HG02588 (cell line): Measurements from ENCODE around the gene RNF26.

ENCODE experiments used
- ATAC-seq: cut with Tn5 transposase; IDR thresholded peaks from one replicate; pipeline ENCODE4 v1.9.1; 2021; ENCODE audit warnings: mild to moderate bottlenecking, moderate library complexity; ENCODE audit not compliant: unreplicated experiment

RNF26 gene

GRCh38 chr11:119350302-119350701 is 16.0 kb downstream of the RNF26 start:
- ATAC-seq, result no peak

- ATAC-seq, result no peak
These were observed 16.9 kb downstream of the RNF26 start for GRCh38 chr11:119351232-119351631.

- ATAC-seq, result no peak
These were observed 18.5 kb downstream of the RNF26 start for GRCh38 chr11:119352857-119353260.

- ATAC-seq, result no peak
These were observed 20.9 kb downstream of the RNF26 start for GRCh38 chr11:119355091-119355843.

- peak; percentile 54 for ATAC-seq
These were observed 22.2 kb downstream of the RNF26 start for GRCh38 chr11:119356349-119357031.

- no peak for ATAC-seq
These were observed 22.7 kb downstream of the RNF26 start for GRCh38 chr11:119357074-119357473.

- no peak for ATAC-seq
These were observed 25.3 kb downstream of the RNF26 start for GRCh38 chr11:119359365-119360214.

GRCh38 chr11:119361056-119361787 is 26.9 kb downstream of the RNF26 start:
- no peak for ATAC-seq

- ATAC-seq, result no peak
These were observed 27.8 kb downstream of the RNF26 start for GRCh38 chr11:119361941-119362725.

- ATAC-seq, result no peak
These were observed 28.4 kb downstream of the RNF26 start for GRCh38 chr11:119362741-119363080.

- no peak for ATAC-seq
These were observed 28.9 kb downstream of the RNF26 start for GRCh38 chr11:119363081-119363850.

GRCh38 chr11:119363851-119364590 is 29.7 kb downstream of the RNF26 start:
- ATAC-seq, result no peak

GRCh38 chr11:119365071-119365591 is 30.8 kb downstream of the RNF26 start:
- ATAC-seq, result no peak

GRCh38 chr11:119366690-119367620 is 32.6 kb downstream of the RNF26 start:
- no peak for ATAC-seq

GRCh38 chr11:119367661-119368120 is 33.4 kb downstream of the RNF26 start:
- ATAC-seq, result no peak

GRCh38 chr11:119368121-119369034 is 34.1 kb downstream of the RNF26 start:
- no peak for ATAC-seq
